Esophagus squamous epithelium (tissue), 4 donors: Measurements from ENCODE around the gene SMARCAL1.

Source experiments
- POLR2A ChIP-seq, 4 donors: fragments of 450-650 bp; IDR thresholded peaks; one replicate each; pipeline ENCODE4 v1.6.1; 2017; ENCODE audit warnings: antibody characterized with exemption in 4 of 4, mild to moderate bottlenecking in 4 of 4, moderate library complexity in 3 of 4
- TF ChIP-seq, protein P1 (sequence below), 6 experiments: fragments of 450-650 bp in 4 of 6; fragments of 200-600 bp in 2 of 6; sonication (generic) in 2 of 6; IDR thresholded peaks; one replicate each; pipeline ENCODE4 v1.5.1; 2016 to 2019; ENCODE audit warnings: antibody characterized with exemption in 6 of 6, mild to moderate bottlenecking in 4 of 6, moderate library complexity in 4 of 6

GRCh38 chr2:216379977-216380376 lies 32.3 kb upstream of the SMARCAL1 start:
- TF ChIP-seq, protein P1, sequence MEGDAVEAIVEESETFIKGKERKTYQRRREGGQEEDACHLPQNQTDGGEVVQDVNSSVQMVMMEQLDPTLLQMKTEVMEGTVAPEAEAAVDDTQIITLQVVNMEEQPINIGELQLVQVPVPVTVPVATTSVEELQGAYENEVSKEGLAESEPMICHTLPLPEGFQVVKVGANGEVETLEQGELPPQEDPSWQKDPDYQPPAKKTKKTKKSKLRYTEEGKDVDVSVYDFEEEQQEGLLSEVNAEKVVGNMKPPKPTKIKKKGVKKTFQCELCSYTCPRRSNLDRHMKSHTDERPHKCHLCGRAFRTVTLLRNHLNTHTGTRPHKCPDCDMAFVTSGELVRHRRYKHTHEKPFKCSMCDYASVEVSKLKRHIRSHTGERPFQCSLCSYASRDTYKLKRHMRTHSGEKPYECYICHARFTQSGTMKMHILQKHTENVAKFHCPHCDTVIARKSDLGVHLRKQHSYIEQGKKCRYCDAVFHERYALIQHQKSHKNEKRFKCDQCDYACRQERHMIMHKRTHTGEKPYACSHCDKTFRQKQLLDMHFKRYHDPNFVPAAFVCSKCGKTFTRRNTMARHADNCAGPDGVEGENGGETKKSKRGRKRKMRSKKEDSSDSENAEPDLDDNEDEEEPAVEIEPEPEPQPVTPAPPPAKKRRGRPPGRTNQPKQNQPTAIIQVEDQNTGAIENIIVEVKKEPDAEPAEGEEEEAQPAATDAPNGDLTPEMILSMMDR (IDR thresholded peaks at IDR 0.05) = no peak
- no peak for TF ChIP-seq POLR2A (IDR thresholded peaks at IDR 0.05)
